DOHH2 (cell line): ENCODE measurements around the gene GRIA3.

Source experiments
- EZH2phosphoT487 ChIP-seq: fragments of 200-600 bp; sonication (generic); IDR thresholded peaks from 2 replicates; pipeline ENCODE4 v1.6.1; 2017; ENCODE audit warnings: borderline replicate concordance, mild to moderate bottlenecking, antibody characterized with exemption, low read length, moderate library complexity, mixed read lengths
- TF ChIP-seq, protein P1 (sequence below): fragments of 200-600 bp; sonication (generic); IDR thresholded peaks from one replicate; pipeline ENCODE4 v1.5.1; 2014; ENCODE audit warnings: antibody characterized with exemption, mild to moderate bottlenecking, low read depth, low read length; ENCODE audit not compliant: poor library complexity, severe bottlenecking

GRCh38 chrX:123203772-123204171, 19.7 kb downstream of the GRIA3 start:
- TF ChIP-seq, protein P1, sequence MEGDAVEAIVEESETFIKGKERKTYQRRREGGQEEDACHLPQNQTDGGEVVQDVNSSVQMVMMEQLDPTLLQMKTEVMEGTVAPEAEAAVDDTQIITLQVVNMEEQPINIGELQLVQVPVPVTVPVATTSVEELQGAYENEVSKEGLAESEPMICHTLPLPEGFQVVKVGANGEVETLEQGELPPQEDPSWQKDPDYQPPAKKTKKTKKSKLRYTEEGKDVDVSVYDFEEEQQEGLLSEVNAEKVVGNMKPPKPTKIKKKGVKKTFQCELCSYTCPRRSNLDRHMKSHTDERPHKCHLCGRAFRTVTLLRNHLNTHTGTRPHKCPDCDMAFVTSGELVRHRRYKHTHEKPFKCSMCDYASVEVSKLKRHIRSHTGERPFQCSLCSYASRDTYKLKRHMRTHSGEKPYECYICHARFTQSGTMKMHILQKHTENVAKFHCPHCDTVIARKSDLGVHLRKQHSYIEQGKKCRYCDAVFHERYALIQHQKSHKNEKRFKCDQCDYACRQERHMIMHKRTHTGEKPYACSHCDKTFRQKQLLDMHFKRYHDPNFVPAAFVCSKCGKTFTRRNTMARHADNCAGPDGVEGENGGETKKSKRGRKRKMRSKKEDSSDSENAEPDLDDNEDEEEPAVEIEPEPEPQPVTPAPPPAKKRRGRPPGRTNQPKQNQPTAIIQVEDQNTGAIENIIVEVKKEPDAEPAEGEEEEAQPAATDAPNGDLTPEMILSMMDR, result peak; percentile 27
- TF ChIP-seq EZH2phosphoT487, result no peak
